ENCODE results near the gene BEX5. TPM values are rescaled to one million over a fixed set of nuclear protein-coding genes. Genes with fewer than 3 reads are reported as not detected.
"Not testable (repeated sequence)": the region's sequence is repeated elsewhere in the genome, so short reads cannot be mapped to it uniquely, and the experiment has no call there.

BEX5 gene
- polyA plus RNA-seq, 2 of the 4 experiments (the other 2 are of a cell fraction), result not detected

- Histone ChIP-seq H3K4me1 (no peaks in the 10 kb centered on the region), H3K27ac (no peak overlapping the region), H3K4me3 (no peak overlapping the region), H3K9me3 (no peaks in the 10 kb centered on the region), H3K4me2 (no peak overlapping the region)
- ChIA-PET POLR2A (no interaction called here), CTCF (interaction anchor here (0.6 to 1.1 kb wide), 2 partner anchors 10 to 965 kb away, joined by 3 read pairs; no protein-coding TSS in a partner anchor)
- no peak for ATAC-seq
- TF ChIP-seq RCOR1 (IDR thresholded peaks at IDR 0.05; ENCODE audit: low read depth, low read length) (no peak), CTCF (IDR thresholded peaks at IDR 0.05) (peak; percentile 40; the same call in 2 of the 3 replicates), EP300 (IDR thresholded peaks at IDR 0.05) (no peak), RAD21 (conservative IDR thresholded peaks at IDR 0.05 in 1 of 2, IDR thresholded peaks at IDR 0.05 in 1 of 2) (peak; percentile 21 to 24; a peak in 1 of 5 replicates), SMC3 (IDR thresholded peaks at IDR 0.05) (peak; percentile 32; the same call in 2 of the 3 replicates), MAFK (IDR thresholded peaks at IDR 0.05; ENCODE audit: partially characterized antibody) (no peak), PBX3 (IDR thresholded peaks at IDR 0.05) (no peak)
- peak in 1 of 2 experiments; percentile 4 for DNase-seq (ENCODE audit: low read depth in 1 of 2, low spot score in 1 of 2)
- 4% methylated on average over 1 of the region's 1 CpG for WGBS (ENCODE audit: missing lambda C conversion rate)
- FAIRE-seq, result peak; percentile 80
Measured at GRCh38 chrX:102129473-102129872, 26.3 kb downstream of the BEX5 start.

- CTCF ChIA-PET, result no interaction called here
- peak; percentile 51 for FAIRE-seq
- no peak for ATAC-seq
Measured at GRCh38 chrX:102126863-102127262, 28.9 kb downstream of the BEX5 start.

GRCh38 chrX:102126080-102126818 lies 29.5 kb downstream of the BEX5 start:
- H3K4me1 ChIP-seq; POLR2A ChIA-PET; CTCF ChIA-PET; ATAC-seq; DNase-seq (ENCODE audit: low read depth in 1 of 2, low spot score in 1 of 2); H3K4me2 ChIP-seq; H3K4me3 ChIP-seq; H3K27ac ChIP-seq; H3K9me3 ChIP-seq; FAIRE-seq: not testable (repeated sequence)
- WGBS (ENCODE audit: missing lambda C conversion rate), result 47% methylated on average over 11 of the region's 21 CpGs

More at GRCh38 chrX:102126863-102127262, 28.9 kb downstream of the BEX5 start:
- TF ChIP-seq CHD4 (IDR thresholded peaks at IDR 0.05; ENCODE audit: borderline replicate concordance) (no peak), FOXS1 (CRISPR knock-in tag; IDR thresholded peaks at IDR 0.05) (no peak), HOXB13 (CRISPR knock-in tag; IDR thresholded peaks at IDR 0.05; ENCODE audit: low read depth) (no peak)
- Histone ChIP-seq H3K4me1 (no peaks in the 10 kb centered on the region), H3K27ac (no peak overlapping the region), H3K4me3 (no peak overlapping the region), H3K9me3 (no peaks in the 10 kb centered on the region), H3K4me2 (no peak overlapping the region)
- POLR2A ChIA-PET, result no interaction called here
- 9% methylated on average over 8 of the region's 8 CpGs for WGBS (ENCODE audit: missing lambda C conversion rate)
- no peak for DNase-seq (ENCODE audit: low read depth in 1 of 2, low spot score in 1 of 2)

- DNase-seq (ENCODE audit: low read depth in 1 of 2, low spot score in 1 of 2); H3K4me3 ChIP-seq; H3K9me3 ChIP-seq; H3K27ac ChIP-seq; ATAC-seq; H3K4me1 ChIP-seq; CTCF ChIA-PET; POLR2A ChIA-PET; FAIRE-seq: not testable (repeated sequence)
- H3K4me2 ChIP-seq, result peak within 1 kb of the TSS; percentile 53; the same call in 2 of the 3 replicates
- 10% methylated on average over 4 of the region's 38 CpGs for WGBS (ENCODE audit: missing lambda C conversion rate)
Measured at GRCh38 chrX:102125436-102125835, 30.3 kb downstream of the BEX5 start, which contains the start of gene TCEAL2. Gene TCEAL2, plus strand, starts transcription at chrX:102125679. Its CDS starts 1,152 bp downstream, at chrX:102126831.

GRCh38 chrX:102125014-102125413 lies 30.8 kb downstream of the BEX5 start:
- H3K9me3 ChIP-seq; H3K4me3 ChIP-seq; H3K27ac ChIP-seq; DNase-seq (ENCODE audit: low read depth in 1 of 2, low spot score in 1 of 2); FAIRE-seq; ATAC-seq; H3K4me1 ChIP-seq; CTCF ChIA-PET; POLR2A ChIA-PET: not testable (repeated sequence)
- 12% methylated on average over 5 of the region's 10 CpGs for WGBS (ENCODE audit: missing lambda C conversion rate)
- H3K4me2 ChIP-seq, result peak overlapping the region; percentile 53; the same call in 2 of the 3 replicates
